ENCODE data around the gene MRPS12.
"Not testable (repeated sequence)": the region's sequence is repeated elsewhere in the genome, so short reads cannot be mapped to it uniquely, and the experiment has no call there.

Gene MRPS12

GRCh38 chr19:38939957-38940356 lies 9.2 kb downstream of the MRPS12 start:
- intact Hi-C loops (cut with micrococcal nuclease) = loop anchor here (10.0 kb wide), 1 partner anchor 395 kb away; no protein-coding TSS in a partner anchor
- H3K27me3 Mint-ChIP-seq = peaks cover 17% of the 10 kb centered on the region
- peaks cover 12% of the 10 kb centered on the region for H3K4me1 Mint-ChIP-seq (ENCODE audit: low read depth)
- no peak overlapping the region for H3K27ac Mint-ChIP-seq
- peaks cover 7% of the 10 kb centered on the region for H3K9me3 Mint-ChIP-seq
- H3K4me3 Mint-ChIP-seq = no peak overlapping the region
- H3K36me3 Mint-ChIP-seq (ENCODE audit: low read depth) = peaks cover 3% of the 10 kb centered on the region

DNA sequence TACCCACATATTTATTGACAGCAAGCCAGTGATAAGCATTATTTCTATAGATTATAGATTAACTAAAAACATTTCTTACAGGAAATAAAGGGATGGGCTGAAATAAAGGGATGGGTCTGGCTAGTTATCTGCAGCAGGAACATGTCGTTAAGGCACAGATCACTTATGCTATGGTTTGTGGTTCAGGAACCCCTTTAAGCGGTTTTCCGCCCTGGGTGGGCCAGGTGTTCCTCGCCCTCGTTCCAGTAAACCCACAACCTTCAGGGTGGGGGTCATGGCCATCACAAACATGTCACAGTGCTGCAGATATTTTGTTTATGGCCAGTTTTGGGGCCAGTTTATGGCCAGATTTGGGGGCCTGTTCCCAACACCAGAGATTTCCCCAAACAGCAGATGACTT lies 10.7 kb downstream of the MRPS12 start:
- peaks cover 19% of the 10 kb centered on the region for H3K27me3 Mint-ChIP-seq
- H3K27ac Mint-ChIP-seq; H3K9me3 Mint-ChIP-seq; H3K36me3 Mint-ChIP-seq (ENCODE audit: low read depth); intact Hi-C loops (cut with micrococcal nuclease); H3K4me3 Mint-ChIP-seq: not testable (repeated sequence)
- H3K4me1 Mint-ChIP-seq (ENCODE audit: low read depth) = peaks cover 12% of the 10 kb centered on the region

- no peak overlapping the region for H3K4me3 Mint-ChIP-seq
- no peak overlapping the region for H3K27ac Mint-ChIP-seq
- peaks cover 19% of the 10 kb centered on the region for H3K27me3 Mint-ChIP-seq
- intact Hi-C loops (cut with micrococcal nuclease) = no loop called here
- H3K4me1 Mint-ChIP-seq (ENCODE audit: low read depth) = peaks cover 12% of the 10 kb centered on the region
- H3K36me3 Mint-ChIP-seq (ENCODE audit: low read depth) = no peaks in the 10 kb centered on the region
- H3K9me3 Mint-ChIP-seq = no peaks in the 10 kb centered on the region
Observed at GRCh38 chr19:38941979-38942378, 11.2 kb downstream of the MRPS12 start.

DNA sequence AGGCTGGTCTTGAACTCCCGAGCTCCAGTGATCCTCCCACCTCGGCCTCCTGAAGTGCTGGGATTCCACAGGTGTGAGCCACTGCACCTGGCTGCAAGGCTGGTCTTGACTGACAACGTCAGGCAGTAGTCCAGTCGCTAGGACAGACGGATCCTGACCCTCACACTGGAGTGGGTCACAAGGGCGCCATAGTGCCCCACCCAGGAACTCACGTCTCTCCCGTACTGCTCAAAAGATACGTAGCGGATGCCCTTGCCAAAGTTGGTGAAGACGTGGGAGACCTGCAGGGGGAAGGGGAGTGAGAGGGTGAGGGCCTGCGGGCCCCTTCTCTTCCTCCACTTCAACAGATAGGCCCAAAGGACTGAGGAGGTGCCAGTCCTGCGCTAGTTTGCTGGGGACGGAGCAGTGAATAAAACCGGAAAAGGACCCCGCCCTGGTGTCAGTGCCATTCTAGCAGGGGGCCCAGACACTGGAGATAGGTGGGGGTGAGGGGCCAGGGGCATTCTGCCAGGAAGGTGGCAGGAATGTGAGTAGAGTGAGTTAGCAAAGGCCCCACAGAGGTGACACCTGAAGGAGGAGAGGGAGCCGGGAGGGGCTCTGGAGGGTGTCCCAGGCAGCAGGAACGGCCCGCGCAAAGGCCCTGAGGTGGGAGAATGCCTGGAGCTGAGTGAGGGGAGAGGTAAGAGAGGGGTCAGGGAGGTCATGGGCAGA lies 11.9 kb downstream of the MRPS12 start:
- Mint-ChIP-seq H3K4me1 (ENCODE audit: low read depth) (peaks cover 12% of the 10 kb centered on the region), H3K4me3 (no peak overlapping the region), H3K27ac (no peak overlapping the region), H3K27me3 (peaks cover 21% of the 10 kb centered on the region), H3K9me3 (no peaks in the 10 kb centered on the region), H3K36me3 (ENCODE audit: low read depth) (no peaks in the 10 kb centered on the region)
- intact Hi-C loops (cut with micrococcal nuclease) = no loop called here

- H3K36me3 Mint-ChIP-seq (ENCODE audit: low read depth) = no peaks in the 10 kb centered on the region
- intact Hi-C loops (cut with micrococcal nuclease) = no loop called here
- H3K27ac Mint-ChIP-seq = no peak overlapping the region
- H3K4me1 Mint-ChIP-seq (ENCODE audit: low read depth) = peaks cover 11% of the 10 kb centered on the region
- no peaks in the 10 kb centered on the region for H3K9me3 Mint-ChIP-seq
- no peak overlapping the region for H3K4me3 Mint-ChIP-seq
- H3K27me3 Mint-ChIP-seq = peaks cover 27% of the 10 kb centered on the region
Observed at GRCh38 chr19:38944981-38945506, 14.3 kb downstream of the MRPS12 start.

- no peak overlapping the region for H3K27ac Mint-ChIP-seq
- H3K36me3 Mint-ChIP-seq (ENCODE audit: low read depth) = no peaks in the 10 kb centered on the region
- H3K4me3 Mint-ChIP-seq = no peak overlapping the region
- intact Hi-C loops (cut with micrococcal nuclease) = no loop called here
- H3K4me1 Mint-ChIP-seq (ENCODE audit: low read depth) = peaks cover 12% of the 10 kb centered on the region
- H3K27me3 Mint-ChIP-seq = peaks cover 30% of the 10 kb centered on the region
- no peaks in the 10 kb centered on the region for H3K9me3 Mint-ChIP-seq
Observed at GRCh38 chr19:38945562-38946228, 15.0 kb downstream of the MRPS12 start.

- intact Hi-C loops (cut with micrococcal nuclease) = no loop called here
- no peak overlapping the region for H3K27ac Mint-ChIP-seq
- H3K27me3 Mint-ChIP-seq = peaks cover 31% of the 10 kb centered on the region
- H3K4me1 Mint-ChIP-seq (ENCODE audit: low read depth) = peaks cover 12% of the 10 kb centered on the region
- H3K9me3 Mint-ChIP-seq = no peaks in the 10 kb centered on the region
- no peak overlapping the region for H3K4me3 Mint-ChIP-seq
- H3K36me3 Mint-ChIP-seq (ENCODE audit: low read depth) = no peaks in the 10 kb centered on the region
Observed at GRCh38 chr19:38946229-38947010, 15.7 kb downstream of the MRPS12 start.

GRCh38 chr19:38949580-38950367 lies 19.0 kb downstream of the MRPS12 start:
- H3K4me3 Mint-ChIP-seq = peak overlapping the region; percentile 61
- H3K27ac Mint-ChIP-seq = peak overlapping the region; percentile 14
- intact Hi-C loops (cut with micrococcal nuclease) = no loop called here

GRCh38 chr19:38951187-38951586 lies 20.4 kb downstream of the MRPS12 start:
- Mint-ChIP-seq H3K4me3 (no peak overlapping the region), H3K27ac (no peak overlapping the region), H3K27me3 (peaks cover 51% of the 10 kb centered on the region), H3K36me3 (ENCODE audit: low read depth) (no peaks in the 10 kb centered on the region), H3K9me3 (no peaks in the 10 kb centered on the region), H3K4me1 (ENCODE audit: low read depth) (peaks cover 17% of the 10 kb centered on the region)
- intact Hi-C loops (cut with micrococcal nuclease) = no loop called here

More at GRCh38 chr19:38949580-38950367, 19.0 kb downstream of the MRPS12 start:
- Mint-ChIP-seq H3K27me3 (peaks cover 52% of the 10 kb centered on the region), H3K9me3 (no peaks in the 10 kb centered on the region), H3K36me3 (ENCODE audit: low read depth) (no peaks in the 10 kb centered on the region), H3K4me1 (ENCODE audit: low read depth) (peaks cover 17% of the 10 kb centered on the region)

- no peak overlapping the region for H3K4me3 Mint-ChIP-seq
- no peaks in the 10 kb centered on the region for H3K36me3 Mint-ChIP-seq (ENCODE audit: low read depth)
- peaks cover 47% of the 10 kb centered on the region for H3K27me3 Mint-ChIP-seq
- H3K27ac Mint-ChIP-seq = no peak overlapping the region
- no peaks in the 10 kb centered on the region for H3K9me3 Mint-ChIP-seq
- intact Hi-C loops (cut with micrococcal nuclease) = no loop called here
- H3K4me1 Mint-ChIP-seq (ENCODE audit: low read depth) = peaks cover 17% of the 10 kb centered on the region
Observed at GRCh38 chr19:38952395-38953165, 21.8 kb downstream of the MRPS12 start.

DNA sequence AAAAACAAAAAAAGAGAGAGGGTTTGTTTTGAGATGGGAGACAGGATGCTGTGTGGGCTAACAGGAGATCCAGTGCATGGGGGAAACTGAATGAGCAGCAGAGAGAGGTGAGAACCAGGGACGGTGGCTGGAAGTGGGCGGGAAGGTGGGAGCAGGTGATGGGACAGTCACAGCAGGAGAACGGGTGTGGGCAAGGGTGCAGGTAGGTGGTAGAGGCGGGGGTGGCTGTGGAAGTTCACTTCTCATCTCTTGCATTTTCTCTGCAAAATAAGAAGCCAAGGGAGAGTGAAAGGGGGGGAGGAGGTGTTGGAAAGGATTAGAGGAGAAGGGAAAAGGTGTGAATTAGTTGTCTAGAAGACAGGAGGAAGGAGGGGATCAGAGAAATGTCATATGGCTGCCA lies 22.9 kb downstream of the MRPS12 start:
- peaks cover 44% of the 10 kb centered on the region for H3K27me3 Mint-ChIP-seq
- intact Hi-C loops (cut with micrococcal nuclease) = no loop called here
- peaks cover 17% of the 10 kb centered on the region for H3K4me1 Mint-ChIP-seq (ENCODE audit: low read depth)
- H3K36me3 Mint-ChIP-seq (ENCODE audit: low read depth) = no peaks in the 10 kb centered on the region
- no peak overlapping the region for H3K27ac Mint-ChIP-seq
- no peaks in the 10 kb centered on the region for H3K9me3 Mint-ChIP-seq
- H3K4me3 Mint-ChIP-seq = no peak overlapping the region

DNA sequence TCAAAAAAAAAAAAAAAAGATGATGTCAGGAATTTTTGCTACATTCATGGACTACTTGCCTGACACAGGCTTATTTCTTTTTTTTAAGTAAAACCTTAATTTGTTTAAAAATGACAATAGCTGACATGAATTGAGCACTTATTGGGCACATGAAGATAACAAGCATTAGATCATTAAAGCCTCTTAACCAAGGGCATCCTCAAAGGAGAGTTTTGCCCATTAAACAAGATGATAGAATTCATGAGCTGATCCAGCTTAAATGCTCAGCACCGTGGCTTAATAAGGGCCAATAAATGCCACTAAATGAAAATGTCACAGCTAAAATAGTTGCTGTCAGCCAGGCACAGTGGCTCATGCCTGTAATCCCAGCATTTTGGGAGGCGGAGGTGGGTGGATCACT lies 25.5 kb downstream of the MRPS12 start:
- H3K27ac Mint-ChIP-seq = no peak overlapping the region
- no peaks in the 10 kb centered on the region for H3K36me3 Mint-ChIP-seq (ENCODE audit: low read depth)
- peaks cover 5% of the 10 kb centered on the region for H3K4me1 Mint-ChIP-seq (ENCODE audit: low read depth)
- intact Hi-C loops (cut with micrococcal nuclease) = no loop called here
- no peaks in the 10 kb centered on the region for H3K9me3 Mint-ChIP-seq
- H3K27me3 Mint-ChIP-seq = peaks cover 25% of the 10 kb centered on the region
- no peak overlapping the region for H3K4me3 Mint-ChIP-seq

DNA sequence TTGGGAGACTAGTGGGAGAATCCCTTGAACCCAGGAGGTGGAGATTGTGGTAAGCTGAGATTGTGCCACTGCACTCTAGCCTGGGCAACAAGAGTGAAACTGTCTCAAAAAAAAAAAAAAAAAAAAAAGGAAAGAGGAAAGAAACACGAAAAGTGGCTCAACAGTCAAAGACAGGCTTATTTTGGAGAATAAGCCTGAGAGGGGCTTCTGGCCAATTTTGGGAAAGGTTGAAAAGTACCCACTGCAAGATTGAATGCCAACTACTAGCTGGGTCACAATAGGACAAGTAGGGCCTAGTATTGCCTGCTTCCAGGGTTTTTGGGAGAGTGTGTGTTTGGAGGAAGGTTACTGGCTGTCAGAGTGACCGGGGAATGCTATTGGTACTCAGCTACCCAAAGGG lies 27.6 kb downstream of the MRPS12 start:
- Mint-ChIP-seq H3K4me1 (ENCODE audit: low read depth) (peaks cover 8% of the 10 kb centered on the region), H3K4me3 (no peak overlapping the region), H3K9me3 (no peaks in the 10 kb centered on the region), H3K27me3 (peaks cover 15% of the 10 kb centered on the region), H3K27ac (no peak overlapping the region), H3K36me3 (ENCODE audit: low read depth) (no peaks in the 10 kb centered on the region)
- intact Hi-C loops (cut with micrococcal nuclease) = no loop called here

Data from dendritic cell treated with granulocyte-macrophage colony-stimulating factor and Interleukin-4, amounts not matched to agents 40 ng/mL and 50 ng/mL, for 4 days (primary cell).